ENCODE data around the gene UPK1A.
"Not testable (repeated sequence)": the region's sequence is repeated elsewhere in the genome, so short reads cannot be mapped to it uniquely, and the experiment has no call there.

Gene UPK1A

GRCh38 chr19:35644987-35645679 lies 21.2 kb upstream of the UPK1A start:
- peaks cover 9% of the 10 kb centered on the region for H3K4me1 ChIP-seq (ENCODE audit: insufficient read depth, insufficient read length)
- H3K9ac ChIP-seq (ENCODE audit: insufficient read length, low read depth) = peak overlapping the region; percentile 58
- peak; percentile 43 for DNase-seq (ENCODE audit: low read depth, low spot score)
- TF ChIP-seq ZNF274 (IDR thresholded peaks at IDR 0.05; ENCODE audit: low read depth, low read length) (no peak), SUZ12 (IDR thresholded peaks at IDR 0.05; ENCODE audit: extremely low read depth, insufficient read depth, insufficient read length) (no peak), YY1 (IDR thresholded peaks at IDR 0.05; ENCODE audit: insufficient read depth, insufficient read length) (no peak)
- H3K9me3 ChIP-seq (ENCODE audit: insufficient read depth, low read length) = no peaks in the 10 kb centered on the region
- no peaks in the 10 kb centered on the region for H3K27me3 ChIP-seq (ENCODE audit: insufficient read depth, insufficient read length)
- H3K36me3 ChIP-seq (ENCODE audit: insufficient read depth, insufficient read length, low read length) = no peaks in the 10 kb centered on the region
- H3K4me3 ChIP-seq (ENCODE audit: insufficient read length, low read depth) = peak overlapping the region; percentile 56

- Histone ChIP-seq H3K9me3 (ENCODE audit: insufficient read depth, low read length) (no peaks in the 10 kb centered on the region), H3K4me1 (ENCODE audit: insufficient read depth, insufficient read length) (peaks cover 9% of the 10 kb centered on the region), H3K36me3 (ENCODE audit: insufficient read depth, insufficient read length, low read length) (peaks cover 3% of the 10 kb centered on the region), H3K9ac (ENCODE audit: insufficient read length, low read depth) (no peak overlapping the region), H3K4me3 (ENCODE audit: insufficient read length, low read depth) (peak overlapping the region; percentile 1), H3K27me3 (ENCODE audit: insufficient read depth, insufficient read length) (no peaks in the 10 kb centered on the region)
- DNase-seq (ENCODE audit: low read depth, low spot score) = no peak
- TF ChIP-seq SUZ12 (IDR thresholded peaks at IDR 0.05; ENCODE audit: extremely low read depth, insufficient read depth, insufficient read length) (no peak), YY1 (IDR thresholded peaks at IDR 0.05; ENCODE audit: insufficient read depth, insufficient read length) (no peak), ZNF274 (IDR thresholded peaks at IDR 0.05; ENCODE audit: low read depth, low read length) (no peak)
Measured at GRCh38 chr19:35645680-35646511, 20.4 kb upstream of the UPK1A start.

- no peaks in the 10 kb centered on the region for H3K9me3 ChIP-seq (ENCODE audit: insufficient read depth, low read length)
- H3K4me1 ChIP-seq (ENCODE audit: insufficient read depth, insufficient read length) = peaks cover 3% of the 10 kb centered on the region
- no peaks in the 10 kb centered on the region for H3K27me3 ChIP-seq (ENCODE audit: insufficient read depth, insufficient read length)
- H3K9ac ChIP-seq (ENCODE audit: insufficient read length, low read depth) = peak within 1 kb of the TSS; percentile 92
- peaks cover 16% of the 10 kb centered on the region for H3K36me3 ChIP-seq (ENCODE audit: insufficient read depth, insufficient read length, low read length)
- peak within 1 kb of the TSS; percentile 88 for H3K4me3 ChIP-seq (ENCODE audit: insufficient read length, low read depth)
- peak; percentile 82 for DNase-seq (ENCODE audit: low read depth, low spot score)
- no peak for TF ChIP-seq YY1 (IDR thresholded peaks at IDR 0.05; ENCODE audit: insufficient read depth, insufficient read length)
- TF ChIP-seq ZNF274 (IDR thresholded peaks at IDR 0.05; ENCODE audit: low read depth, low read length) = no peak
- TF ChIP-seq SUZ12 (IDR thresholded peaks at IDR 0.05; ENCODE audit: extremely low read depth, insufficient read depth, insufficient read length) = no peak
Measured at GRCh38 chr19:35648017-35648961, 18.0 kb upstream of the UPK1A start, which contains the start of gene COX6B1. TSS of gene COX6B1 (plus strand) at chr19:35648323. CDS start at chr19:35651244, 2,921 bp downstream.

GRCh38 chr19:35650581-35650980 lies 15.7 kb upstream of the UPK1A start:
- peaks cover 32% of the 10 kb centered on the region for H3K36me3 ChIP-seq (ENCODE audit: insufficient read depth, insufficient read length, low read length)

GRCh38 chr19:35654828-35655227 lies 11.5 kb upstream of the UPK1A start:
- H3K36me3 ChIP-seq (ENCODE audit: insufficient read depth, insufficient read length, low read length) = peaks cover 56% of the 10 kb centered on the region
- not testable (repeated sequence) for DNase-seq (ENCODE audit: low read depth, low spot score)

More at GRCh38 chr19:35650581-35650980, 15.7 kb upstream of the UPK1A start:
- Histone ChIP-seq H3K9ac (ENCODE audit: insufficient read length, low read depth) (no peak overlapping the region), H3K4me3 (ENCODE audit: insufficient read length, low read depth) (no peak overlapping the region), H3K9me3 (ENCODE audit: insufficient read depth, low read length) (no peaks in the 10 kb centered on the region), H3K4me1 (ENCODE audit: insufficient read depth, insufficient read length) (peaks cover 3% of the 10 kb centered on the region), H3K27me3 (ENCODE audit: insufficient read depth, insufficient read length) (no peaks in the 10 kb centered on the region)
- no peak for DNase-seq (ENCODE audit: low read depth, low spot score)
- TF ChIP-seq YY1 (IDR thresholded peaks at IDR 0.05; ENCODE audit: insufficient read depth, insufficient read length) (no peak), ZNF274 (IDR thresholded peaks at IDR 0.05; ENCODE audit: low read depth, low read length) (no peak), SUZ12 (IDR thresholded peaks at IDR 0.05; ENCODE audit: extremely low read depth, insufficient read depth, insufficient read length) (no peak)

GRCh38 chr19:35655600-35655999 lies 10.7 kb upstream of the UPK1A start:
- H3K9me3 ChIP-seq (ENCODE audit: insufficient read depth, low read length) = no peaks in the 10 kb centered on the region
- no peaks in the 10 kb centered on the region for H3K4me1 ChIP-seq (ENCODE audit: insufficient read depth, insufficient read length)
- H3K36me3 ChIP-seq (ENCODE audit: insufficient read depth, insufficient read length, low read length) = peaks cover 58% of the 10 kb centered on the region
- no peak overlapping the region for H3K4me3 ChIP-seq (ENCODE audit: insufficient read length, low read depth)
- no peaks in the 10 kb centered on the region for H3K27me3 ChIP-seq (ENCODE audit: insufficient read depth, insufficient read length)
- no peak for DNase-seq (ENCODE audit: low read depth, low spot score)
- H3K9ac ChIP-seq (ENCODE audit: insufficient read length, low read depth) = no peak overlapping the region
- TF ChIP-seq ZNF274 (IDR thresholded peaks at IDR 0.05; ENCODE audit: low read depth, low read length) = no peak
- TF ChIP-seq SUZ12 (IDR thresholded peaks at IDR 0.05; ENCODE audit: extremely low read depth, insufficient read depth, insufficient read length) = no peak
- TF ChIP-seq YY1 (IDR thresholded peaks at IDR 0.05; ENCODE audit: insufficient read depth, insufficient read length) = no peak

More at GRCh38 chr19:35654828-35655227, 11.5 kb upstream of the UPK1A start:
- not testable (repeated sequence) for H3K27me3 ChIP-seq (ENCODE audit: insufficient read depth, insufficient read length); H3K9ac ChIP-seq (ENCODE audit: insufficient read length, low read depth); H3K4me3 ChIP-seq (ENCODE audit: insufficient read length, low read depth); H3K4me1 ChIP-seq (ENCODE audit: insufficient read depth, insufficient read length); H3K9me3 ChIP-seq (ENCODE audit: insufficient read depth, low read length)

Data from NT2/D1 (cell line).